ENCODE measurements around the gene SLX1A. TPM values are rescaled to one million over a fixed set of nuclear protein-coding genes. Genes with fewer than 3 reads are reported as not detected.
"Not testable (repeated sequence)": the region's sequence is repeated elsewhere in the genome, so short reads cannot be mapped to it uniquely, and the experiment has no call there.

SLX1A gene
- 82.5 TPM for polyA plus RNA-seq (2012; ENCODE audit: insufficient read depth, insufficient read length, low read depth)

DNA sequence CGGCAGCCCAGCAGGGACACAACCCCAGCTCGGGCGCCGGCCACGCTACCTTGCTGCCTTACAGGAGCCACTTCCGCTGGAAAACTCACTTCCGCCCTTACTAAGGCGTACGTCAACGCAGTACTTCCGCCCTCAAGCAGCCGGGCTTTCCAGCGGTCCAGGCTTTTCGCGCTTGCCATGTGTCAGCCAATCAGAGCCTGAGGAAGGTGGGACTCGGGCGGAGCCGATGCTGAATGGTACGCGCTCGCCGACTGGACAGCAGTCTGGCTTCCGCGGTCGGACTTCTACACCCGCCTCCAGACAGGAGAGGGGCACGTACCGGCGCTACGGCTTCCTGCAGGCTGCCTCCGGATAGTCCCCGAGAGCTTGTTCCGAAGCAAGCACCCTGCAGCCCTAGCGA lies at the start of gene SLX1A, which contains the start of gene BOLA2B:
SLX1A (plus strand) TSS at position 261 of the 400 bp plus-strand sequence. CDS start 210 bp downstream, outside the sequence.
BOLA2B (minus strand) TSS at position 52 of the 400 bp plus-strand sequence. CDS start 71 bp downstream, outside the sequence.
- H3K9me3 ChIP-seq, DNase-seq, H3K27me3 ChIP-seq, H3K36me3 ChIP-seq, H3K4me1 ChIP-seq: not testable (repeated sequence)
- H3K4me3 ChIP-seq (ENCODE audit: low read depth, low read length): peak within 1 kb of the TSS; percentile 44

DNA sequence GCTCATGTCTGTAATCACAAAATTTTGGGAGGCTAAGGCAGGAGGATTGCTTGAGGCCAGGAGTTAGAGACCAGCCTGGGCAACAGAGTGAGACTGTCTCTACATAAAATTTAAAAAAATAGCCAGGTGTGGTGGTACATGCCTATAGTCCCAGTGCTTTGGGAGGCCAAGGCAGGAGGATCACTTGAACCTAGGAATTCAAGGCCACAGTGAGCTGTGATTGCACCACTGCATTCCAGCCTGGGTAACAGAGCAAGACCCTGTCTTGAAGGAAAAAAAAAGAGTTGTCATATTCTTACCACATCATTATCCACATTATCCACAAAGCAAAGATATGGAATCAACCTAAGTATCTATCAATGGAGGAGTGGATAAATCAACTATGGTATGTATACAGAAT lies 49.7 kb upstream of the SLX1A start:
- no peak overlapping the region for H3K4me3 ChIP-seq (ENCODE audit: low read depth, low read length)
- TF ChIP-seq, protein P1, sequence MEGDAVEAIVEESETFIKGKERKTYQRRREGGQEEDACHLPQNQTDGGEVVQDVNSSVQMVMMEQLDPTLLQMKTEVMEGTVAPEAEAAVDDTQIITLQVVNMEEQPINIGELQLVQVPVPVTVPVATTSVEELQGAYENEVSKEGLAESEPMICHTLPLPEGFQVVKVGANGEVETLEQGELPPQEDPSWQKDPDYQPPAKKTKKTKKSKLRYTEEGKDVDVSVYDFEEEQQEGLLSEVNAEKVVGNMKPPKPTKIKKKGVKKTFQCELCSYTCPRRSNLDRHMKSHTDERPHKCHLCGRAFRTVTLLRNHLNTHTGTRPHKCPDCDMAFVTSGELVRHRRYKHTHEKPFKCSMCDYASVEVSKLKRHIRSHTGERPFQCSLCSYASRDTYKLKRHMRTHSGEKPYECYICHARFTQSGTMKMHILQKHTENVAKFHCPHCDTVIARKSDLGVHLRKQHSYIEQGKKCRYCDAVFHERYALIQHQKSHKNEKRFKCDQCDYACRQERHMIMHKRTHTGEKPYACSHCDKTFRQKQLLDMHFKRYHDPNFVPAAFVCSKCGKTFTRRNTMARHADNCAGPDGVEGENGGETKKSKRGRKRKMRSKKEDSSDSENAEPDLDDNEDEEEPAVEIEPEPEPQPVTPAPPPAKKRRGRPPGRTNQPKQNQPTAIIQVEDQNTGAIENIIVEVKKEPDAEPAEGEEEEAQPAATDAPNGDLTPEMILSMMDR (IDR thresholded peaks at IDR 0.05; ENCODE audit: low read depth, low read length): no peak
- H3K9me3 ChIP-seq: peaks cover 3% of the 10 kb centered on the region; the same call in 1 of the 2 replicates
- no peak for DNase-seq
- H3K4me1 ChIP-seq: no peaks in the 10 kb centered on the region; the same call in 1 of the 2 replicates
- H3K27me3 ChIP-seq: no peaks in the 10 kb centered on the region
- H3K36me3 ChIP-seq: no peaks in the 10 kb centered on the region

DNA sequence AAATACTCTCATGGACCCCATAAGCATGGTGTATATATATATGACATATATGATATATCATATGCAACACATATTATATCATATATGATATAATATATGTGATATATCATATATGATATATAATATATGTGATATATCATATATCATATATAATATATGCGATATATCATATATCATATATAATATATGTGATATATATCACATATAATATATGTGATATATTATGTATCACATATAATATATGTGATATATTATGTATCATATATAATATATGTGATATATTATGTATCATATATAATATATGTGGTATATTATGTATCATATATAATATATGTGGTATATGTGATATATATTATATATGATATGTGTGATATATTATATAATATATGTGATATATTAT lies 48.8 kb upstream of the SLX1A start:
- no peaks in the 10 kb centered on the region; the same call in 1 of the 2 replicates for H3K4me1 ChIP-seq
- DNase-seq: no peak
- H3K36me3 ChIP-seq: no peaks in the 10 kb centered on the region
- peaks cover 3% of the 10 kb centered on the region; the same call in 1 of the 2 replicates for H3K9me3 ChIP-seq
- no peak overlapping the region for H3K4me3 ChIP-seq (ENCODE audit: low read depth, low read length)
- TF ChIP-seq, protein P1 (IDR thresholded peaks at IDR 0.05; ENCODE audit: low read depth, low read length): no peak
- H3K27me3 ChIP-seq: no peaks in the 10 kb centered on the region

DNA sequence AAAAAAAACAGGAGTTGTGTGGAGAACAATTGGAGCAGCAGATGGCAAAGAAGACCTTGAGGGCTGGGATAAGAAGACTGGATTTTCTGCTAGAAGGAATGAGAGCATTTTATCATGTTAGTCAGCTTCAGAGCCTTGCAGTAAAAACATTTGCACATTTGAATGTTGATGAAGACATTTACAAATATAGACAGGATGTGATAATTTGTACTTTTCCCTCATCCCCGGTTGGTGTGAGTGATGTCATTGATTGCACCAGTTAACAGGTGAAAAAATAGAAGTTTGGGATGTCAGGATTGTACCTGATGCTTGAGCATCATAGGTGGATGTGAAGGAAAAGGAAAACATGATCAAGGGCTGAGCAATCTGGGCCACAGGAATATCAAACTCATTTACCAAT lies 48.0 kb upstream of the SLX1A start:
- Histone ChIP-seq H3K4me1 (no peaks in the 10 kb centered on the region; the same call in 1 of the 2 replicates), H3K9me3 (peaks cover 3% of the 10 kb centered on the region; the same call in 1 of the 2 replicates), H3K4me3 (ENCODE audit: low read depth, low read length) (no peak overlapping the region), H3K27me3 (no peaks in the 10 kb centered on the region), H3K36me3 (no peaks in the 10 kb centered on the region)
- TF ChIP-seq, protein P1 (IDR thresholded peaks at IDR 0.05; ENCODE audit: low read depth, low read length): no peak
- DNase-seq: no peak

DNA sequence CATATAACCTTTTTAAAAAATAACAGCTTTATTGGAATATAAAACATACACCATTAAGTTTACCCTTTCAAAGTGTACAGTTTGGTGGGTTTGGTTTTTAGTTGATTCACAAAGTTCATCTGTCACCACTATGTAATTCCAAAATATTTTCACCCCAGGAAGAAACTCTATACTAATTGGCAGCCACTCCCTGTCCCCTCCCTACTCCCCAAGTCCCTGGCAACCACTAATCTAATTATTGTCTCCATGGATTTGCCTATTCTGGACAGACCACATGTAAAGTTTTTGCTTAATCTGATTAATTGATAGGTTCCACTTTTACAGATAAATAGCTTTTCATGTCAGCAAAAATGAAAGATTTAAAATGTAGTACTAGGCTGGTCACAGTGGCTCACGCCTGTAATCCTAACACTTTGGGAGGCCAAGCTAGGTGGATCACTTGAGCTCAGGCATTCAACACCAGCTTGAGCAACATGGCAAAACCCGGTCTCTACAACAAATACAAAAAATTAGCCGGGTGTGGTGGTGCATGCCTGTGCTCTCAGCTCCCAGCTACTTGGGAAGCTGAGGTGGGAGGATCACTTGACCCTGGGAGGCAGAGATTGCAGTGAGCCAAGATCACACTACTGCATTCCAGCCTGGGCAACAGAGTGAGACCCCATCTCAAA lies 45.7 kb upstream of the SLX1A start:
- H3K27me3 ChIP-seq: no peaks in the 10 kb centered on the region
- DNase-seq: no peak
- H3K4me1 ChIP-seq: no peaks in the 10 kb centered on the region; the same call in 1 of the 2 replicates
- H3K9me3 ChIP-seq: peaks cover 3% of the 10 kb centered on the region; the same call in 1 of the 2 replicates
- no peaks in the 10 kb centered on the region for H3K36me3 ChIP-seq
- no peak overlapping the region for H3K4me3 ChIP-seq (ENCODE audit: low read depth, low read length)
- TF ChIP-seq, protein P1 (IDR thresholded peaks at IDR 0.05; ENCODE audit: low read depth, low read length): no peak

DNA sequence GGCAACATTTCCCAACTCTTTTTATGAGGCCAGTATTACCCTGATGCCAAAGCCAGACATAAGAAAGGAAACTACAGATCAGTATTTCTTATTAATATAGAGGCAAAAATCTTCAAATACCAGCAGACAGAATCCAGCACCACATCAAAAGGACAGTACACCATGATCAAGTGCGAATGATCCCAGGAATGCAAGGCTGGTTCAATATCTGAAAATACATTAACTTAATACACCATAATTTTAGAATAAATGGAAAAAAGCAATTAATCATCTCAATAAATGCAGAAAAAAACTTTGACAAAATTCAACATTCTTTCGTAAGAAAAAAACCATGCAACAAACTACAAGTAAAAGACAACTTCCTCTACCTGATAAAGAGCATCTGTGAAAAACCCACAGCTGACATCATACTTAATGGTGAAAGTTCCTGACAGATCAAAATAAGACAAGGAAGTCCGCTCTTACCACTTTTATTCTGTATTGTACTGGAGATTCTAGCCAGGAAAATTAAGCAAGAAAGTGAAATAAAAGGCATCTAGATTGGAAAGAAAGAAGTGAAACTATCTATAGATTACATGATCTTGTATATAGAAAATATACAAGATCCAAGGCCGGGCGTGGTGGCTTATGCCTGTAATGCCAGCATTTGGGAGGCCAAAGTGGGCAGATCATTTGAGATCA lies 44.3 kb upstream of the SLX1A start:
- H3K27me3 ChIP-seq: no peaks in the 10 kb centered on the region
- no peak overlapping the region for H3K4me3 ChIP-seq (ENCODE audit: low read depth, low read length)
- TF ChIP-seq, protein P1 (IDR thresholded peaks at IDR 0.05; ENCODE audit: low read depth, low read length): no peak
- DNase-seq: no peak
- H3K36me3 ChIP-seq: no peaks in the 10 kb centered on the region
- H3K9me3 ChIP-seq: peaks cover 3% of the 10 kb centered on the region; the same call in 1 of the 2 replicates
- no peaks in the 10 kb centered on the region; the same call in 1 of the 2 replicates for H3K4me1 ChIP-seq
